B cell (primary cell): ENCODE measurements around the gene DOCK7.
A peak's percentile ranks its signal among the peaks of the same experiment; 100 is the strongest.

Experiments used
- EZH2 ChIP-seq: IDR thresholded peaks from 2 replicates; pipeline ENCODE4 v1.6.1; 2012; ENCODE audit warnings: borderline replicate concordance, low read depth, mild to moderate bottlenecking, moderate library complexity, low read length; ENCODE audit not compliant: insufficient read depth, poor library complexity, severe bottlenecking
- TF ChIP-seq, protein P1 (sequence below): fragments of 200-600 bp; IDR thresholded peaks from one replicate; pipeline ENCODE4 v1.8.0; 2022; ENCODE audit warnings: antibody characterized with exemption, mild to moderate bottlenecking

DNA sequence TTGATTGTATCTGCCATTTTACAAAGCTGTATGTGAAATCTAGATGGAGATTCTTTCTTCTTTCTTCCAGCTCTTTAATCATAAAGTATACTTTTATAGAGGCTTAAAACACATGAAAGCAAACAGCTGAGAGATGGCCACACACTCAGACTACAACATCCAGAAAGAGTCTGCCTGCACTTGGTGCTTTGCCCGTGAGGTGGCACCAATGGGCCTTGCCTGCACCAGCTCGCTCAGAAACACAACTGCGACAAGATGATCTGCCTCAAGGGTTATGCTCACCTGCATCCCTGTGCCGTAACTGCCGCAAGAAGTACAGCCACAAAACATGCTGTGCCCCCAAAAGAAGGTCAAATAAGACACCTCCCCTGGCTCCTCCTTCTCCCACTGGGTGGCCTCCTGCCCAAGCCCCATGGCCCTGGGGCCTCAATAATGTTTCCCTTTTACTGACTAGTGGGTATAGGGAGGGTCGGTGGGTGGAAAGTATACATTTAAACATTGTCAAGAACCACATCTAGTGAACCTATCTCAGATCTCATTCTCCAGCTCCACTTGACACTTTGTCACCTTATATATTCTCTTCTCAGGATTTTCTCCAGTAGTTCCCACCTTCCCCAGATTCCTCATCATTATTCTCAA is 157.6 kb downstream of the DOCK7 start:
- TF ChIP-seq, protein P1, sequence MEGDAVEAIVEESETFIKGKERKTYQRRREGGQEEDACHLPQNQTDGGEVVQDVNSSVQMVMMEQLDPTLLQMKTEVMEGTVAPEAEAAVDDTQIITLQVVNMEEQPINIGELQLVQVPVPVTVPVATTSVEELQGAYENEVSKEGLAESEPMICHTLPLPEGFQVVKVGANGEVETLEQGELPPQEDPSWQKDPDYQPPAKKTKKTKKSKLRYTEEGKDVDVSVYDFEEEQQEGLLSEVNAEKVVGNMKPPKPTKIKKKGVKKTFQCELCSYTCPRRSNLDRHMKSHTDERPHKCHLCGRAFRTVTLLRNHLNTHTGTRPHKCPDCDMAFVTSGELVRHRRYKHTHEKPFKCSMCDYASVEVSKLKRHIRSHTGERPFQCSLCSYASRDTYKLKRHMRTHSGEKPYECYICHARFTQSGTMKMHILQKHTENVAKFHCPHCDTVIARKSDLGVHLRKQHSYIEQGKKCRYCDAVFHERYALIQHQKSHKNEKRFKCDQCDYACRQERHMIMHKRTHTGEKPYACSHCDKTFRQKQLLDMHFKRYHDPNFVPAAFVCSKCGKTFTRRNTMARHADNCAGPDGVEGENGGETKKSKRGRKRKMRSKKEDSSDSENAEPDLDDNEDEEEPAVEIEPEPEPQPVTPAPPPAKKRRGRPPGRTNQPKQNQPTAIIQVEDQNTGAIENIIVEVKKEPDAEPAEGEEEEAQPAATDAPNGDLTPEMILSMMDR: peak; percentile 30
- no peak for TF ChIP-seq EZH2
